ENCODE data around the gene ENPP3. TPM values are rescaled to one million over a fixed set of nuclear protein-coding genes. Genes with fewer than 3 reads are reported as not detected.
"Not testable (repeated sequence)": the region's sequence is repeated elsewhere in the genome, so short reads cannot be mapped to it uniquely, and the experiment has no call there.

ENPP3 gene
- total and polyA plus RNA-seq, 2 experiments from 2014 or later: 0.98 to 2.7 TPM

DNA sequence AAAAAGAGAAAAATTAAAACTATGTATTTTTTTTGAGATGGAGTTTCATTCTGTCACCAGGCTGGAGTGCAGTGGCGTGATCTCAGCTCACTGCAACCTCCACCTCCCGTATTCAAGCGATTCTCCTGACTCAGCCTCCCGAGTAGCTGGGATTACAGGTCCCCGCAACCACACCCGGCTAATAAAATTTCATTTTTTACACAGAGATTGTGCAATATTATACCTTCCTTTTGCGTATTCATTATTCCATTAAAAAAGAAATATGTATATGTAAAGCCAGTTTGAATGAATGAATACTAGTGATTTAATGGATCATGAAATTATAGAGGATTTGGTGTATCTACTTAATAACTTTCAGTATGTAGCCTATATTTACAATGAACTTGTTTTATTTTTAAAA lies 111.9 kb downstream of the ENPP3 start:
- H3K4me2 ChIP-seq: no peak overlapping the region
- no peaks in the 10 kb centered on the region for H3K27me3 ChIP-seq
- H3K4me3 ChIP-seq: no peak overlapping the region
- H3K27ac ChIP-seq: no peak overlapping the region
- H3K79me2 ChIP-seq: no peaks in the 10 kb centered on the region
- WGBS (ENCODE audit: low lambda C conversion rate, missing lambda C conversion rate): 94% methylated on average over 7 of the region's 7 CpGs
- H3K9me3 ChIP-seq (ENCODE audit: low read depth): no peaks in the 10 kb centered on the region
- DNase-seq (ENCODE audit: low spot score): no peak
- no peak overlapping the region for H2AFZ ChIP-seq
- no peaks in the 10 kb centered on the region for H3K4me1 ChIP-seq (ENCODE audit: insufficient read depth)
- no peaks in the 10 kb centered on the region for H4K20me1 ChIP-seq (ENCODE audit: insufficient read depth, poor library complexity, severe bottlenecking)
- H3K9me2 ChIP-seq (replicated peaks; ENCODE audit: insufficient read depth): no peaks in the 10 kb centered on the region
- TF ChIP-seq EZH2phosphoT487 (IDR thresholded peaks at IDR 0.05; ENCODE audit: low read depth, severe bottlenecking, unreplicated experiment): no peak
- no peak for TF ChIP-seq EZH2 (IDR thresholded peaks at IDR 0.05; ENCODE audit: borderline replicate concordance)
- TF ChIP-seq, protein P1, sequence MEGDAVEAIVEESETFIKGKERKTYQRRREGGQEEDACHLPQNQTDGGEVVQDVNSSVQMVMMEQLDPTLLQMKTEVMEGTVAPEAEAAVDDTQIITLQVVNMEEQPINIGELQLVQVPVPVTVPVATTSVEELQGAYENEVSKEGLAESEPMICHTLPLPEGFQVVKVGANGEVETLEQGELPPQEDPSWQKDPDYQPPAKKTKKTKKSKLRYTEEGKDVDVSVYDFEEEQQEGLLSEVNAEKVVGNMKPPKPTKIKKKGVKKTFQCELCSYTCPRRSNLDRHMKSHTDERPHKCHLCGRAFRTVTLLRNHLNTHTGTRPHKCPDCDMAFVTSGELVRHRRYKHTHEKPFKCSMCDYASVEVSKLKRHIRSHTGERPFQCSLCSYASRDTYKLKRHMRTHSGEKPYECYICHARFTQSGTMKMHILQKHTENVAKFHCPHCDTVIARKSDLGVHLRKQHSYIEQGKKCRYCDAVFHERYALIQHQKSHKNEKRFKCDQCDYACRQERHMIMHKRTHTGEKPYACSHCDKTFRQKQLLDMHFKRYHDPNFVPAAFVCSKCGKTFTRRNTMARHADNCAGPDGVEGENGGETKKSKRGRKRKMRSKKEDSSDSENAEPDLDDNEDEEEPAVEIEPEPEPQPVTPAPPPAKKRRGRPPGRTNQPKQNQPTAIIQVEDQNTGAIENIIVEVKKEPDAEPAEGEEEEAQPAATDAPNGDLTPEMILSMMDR (IDR thresholded peaks at IDR 0.05; ENCODE audit: poor library complexity): no peak
- no peaks in the 10 kb centered on the region for H3K36me3 ChIP-seq (replicated peaks; ENCODE audit: insufficient read depth, low read depth)

DNA sequence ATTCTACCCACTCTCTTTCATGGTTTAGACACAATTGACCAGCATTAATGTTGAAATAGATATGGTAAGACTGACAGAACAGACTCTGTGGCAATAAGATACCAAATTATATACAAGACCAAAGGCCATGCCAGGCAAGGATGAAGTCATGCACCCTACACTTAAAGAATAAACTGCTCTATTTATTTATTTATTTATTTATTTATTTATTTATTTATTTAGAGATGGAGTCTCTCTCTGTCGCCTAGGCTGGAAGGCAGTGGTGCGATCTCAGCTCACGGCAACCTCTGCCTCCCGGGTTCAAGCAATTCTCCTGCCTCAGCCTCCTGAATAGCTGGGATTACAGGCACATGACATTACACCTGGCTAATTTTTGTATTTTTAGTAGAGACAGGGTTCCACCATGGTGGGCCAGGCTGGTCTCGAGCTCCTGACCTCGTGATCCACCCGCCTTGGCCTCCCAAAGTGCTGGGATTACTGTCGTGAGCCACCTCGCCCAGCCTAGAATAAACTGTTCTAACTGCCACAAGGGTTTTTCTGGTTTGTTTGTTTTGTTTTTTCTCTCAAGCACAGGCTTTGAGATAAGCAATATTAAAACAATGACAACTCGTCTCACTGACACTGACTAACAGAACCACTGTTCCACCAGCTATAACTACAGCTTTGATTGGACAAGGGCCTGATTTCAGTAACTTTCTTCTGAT lies 114.1 kb downstream of the ENPP3 start:
- H3K27ac ChIP-seq; H3K27me3 ChIP-seq; H3K9me3 ChIP-seq (ENCODE audit: low read depth); H2AFZ ChIP-seq; H3K4me3 ChIP-seq; H3K36me3 ChIP-seq (replicated peaks; ENCODE audit: insufficient read depth, low read depth); DNase-seq (ENCODE audit: low spot score); H3K79me2 ChIP-seq; H4K20me1 ChIP-seq (ENCODE audit: insufficient read depth, poor library complexity, severe bottlenecking); H3K4me1 ChIP-seq (ENCODE audit: insufficient read depth); H3K9me2 ChIP-seq (replicated peaks; ENCODE audit: insufficient read depth); H3K4me2 ChIP-seq: not testable (repeated sequence)
- 84% methylated on average over 10 of the region's 10 CpGs for WGBS (ENCODE audit: low lambda C conversion rate, missing lambda C conversion rate)

DNA sequence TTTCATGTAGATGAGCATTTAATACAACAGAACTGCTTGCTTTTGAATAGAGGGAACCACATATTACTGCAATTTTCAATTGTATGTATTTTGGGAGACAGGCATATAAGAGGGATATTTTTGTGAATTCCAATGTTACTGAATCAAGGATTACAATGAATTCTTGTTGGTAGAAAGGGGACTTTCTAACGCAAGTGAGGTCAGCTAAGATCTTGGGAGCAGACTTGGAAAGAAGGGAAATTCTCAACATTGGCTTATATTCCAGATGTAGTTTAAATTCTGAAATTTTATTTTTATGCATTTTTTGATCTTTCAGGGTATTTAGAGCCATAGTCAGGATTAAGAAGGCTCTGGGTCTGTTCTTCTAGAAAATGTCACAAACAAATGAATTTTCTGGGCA lies 117.0 kb downstream of the ENPP3 start:
- no peaks in the 10 kb centered on the region for H3K9me2 ChIP-seq (replicated peaks; ENCODE audit: insufficient read depth)
- no peaks in the 10 kb centered on the region for H3K27me3 ChIP-seq
- no peak overlapping the region for H3K4me3 ChIP-seq
- H3K4me2 ChIP-seq: no peak overlapping the region
- no peak for DNase-seq (ENCODE audit: low spot score)
- TF ChIP-seq EZH2phosphoT487 (IDR thresholded peaks at IDR 0.05; ENCODE audit: low read depth, severe bottlenecking, unreplicated experiment) (no peak), EZH2 (IDR thresholded peaks at IDR 0.05; ENCODE audit: borderline replicate concordance) (no peak)
- TF ChIP-seq, protein P1 (IDR thresholded peaks at IDR 0.05; ENCODE audit: poor library complexity): no peak
- no peaks in the 10 kb centered on the region for H3K4me1 ChIP-seq (ENCODE audit: insufficient read depth)
- no peak overlapping the region for H2AFZ ChIP-seq
- no peaks in the 10 kb centered on the region for H3K79me2 ChIP-seq
- H4K20me1 ChIP-seq (ENCODE audit: insufficient read depth, poor library complexity, severe bottlenecking): no peaks in the 10 kb centered on the region
- 75% methylated on average over 1 of the region's 1 CpG for WGBS (ENCODE audit: low lambda C conversion rate, missing lambda C conversion rate)
- H3K27ac ChIP-seq: no peak overlapping the region
- H3K9me3 ChIP-seq (ENCODE audit: low read depth): no peaks in the 10 kb centered on the region
- H3K36me3 ChIP-seq (replicated peaks; ENCODE audit: insufficient read depth, low read depth): no peaks in the 10 kb centered on the region

DNA sequence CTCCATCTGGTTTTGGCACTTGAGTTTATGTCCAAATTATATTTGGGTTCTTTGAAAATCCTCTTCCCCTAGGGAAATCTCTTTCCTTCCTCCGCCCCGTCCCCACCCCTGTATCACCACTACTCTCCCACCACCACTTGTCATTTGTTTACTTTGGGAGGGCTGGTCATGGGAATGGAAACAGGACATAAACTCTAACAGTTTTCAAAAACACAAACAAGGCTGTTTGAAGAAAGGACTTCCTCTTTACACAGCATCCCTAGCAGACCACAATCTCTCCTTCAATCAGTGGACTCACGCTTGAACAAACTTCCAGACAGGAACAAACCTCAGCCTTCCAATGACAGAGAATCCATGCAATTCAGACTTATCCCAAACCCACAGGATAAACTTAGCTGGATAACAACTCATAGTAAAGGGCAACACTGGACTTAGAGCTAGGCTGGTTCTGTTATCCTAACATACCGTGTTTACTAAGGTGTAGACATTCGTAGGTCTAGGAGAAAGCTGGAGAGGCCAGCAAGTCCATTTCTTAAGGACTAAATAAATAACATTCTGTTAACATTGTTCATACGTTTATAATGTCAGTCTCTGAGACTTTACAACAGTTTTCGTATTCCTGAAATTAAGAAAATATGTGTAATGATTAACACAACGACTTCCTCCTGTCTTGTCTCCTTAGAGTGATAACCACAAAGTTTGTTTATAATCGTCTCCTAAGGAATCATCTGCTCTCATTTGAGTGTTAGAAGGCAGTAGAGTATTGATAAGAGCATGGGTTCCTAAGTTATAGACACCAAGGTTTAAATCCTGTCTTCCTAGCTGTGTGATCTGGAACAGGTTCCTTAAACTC lies 117.8 kb downstream of the ENPP3 start:
- 42% methylated on average over 9 of the region's 9 CpGs for WGBS (ENCODE audit: low lambda C conversion rate, missing lambda C conversion rate)
- no peaks in the 10 kb centered on the region for H3K4me1 ChIP-seq (ENCODE audit: insufficient read depth)
- no peak overlapping the region for H2AFZ ChIP-seq
- TF ChIP-seq, protein P1 (IDR thresholded peaks at IDR 0.05; ENCODE audit: poor library complexity): no peak
- TF ChIP-seq EZH2phosphoT487 (IDR thresholded peaks at IDR 0.05; ENCODE audit: low read depth, severe bottlenecking, unreplicated experiment): no peak
- no peak for TF ChIP-seq EZH2 (IDR thresholded peaks at IDR 0.05; ENCODE audit: borderline replicate concordance)
- H4K20me1 ChIP-seq (ENCODE audit: insufficient read depth, poor library complexity, severe bottlenecking): no peaks in the 10 kb centered on the region
- no peaks in the 10 kb centered on the region for H3K79me2 ChIP-seq
- no peaks in the 10 kb centered on the region for H3K9me3 ChIP-seq (ENCODE audit: low read depth)
- DNase-seq (ENCODE audit: low spot score): no peak
- H3K27ac ChIP-seq: no peak overlapping the region
- H3K27me3 ChIP-seq: no peaks in the 10 kb centered on the region
- H3K4me2 ChIP-seq: peak overlapping the region; percentile 1
- no peaks in the 10 kb centered on the region for H3K9me2 ChIP-seq (replicated peaks; ENCODE audit: insufficient read depth)
- H3K4me3 ChIP-seq: no peak overlapping the region
- H3K36me3 ChIP-seq (replicated peaks; ENCODE audit: insufficient read depth, low read depth): no peaks in the 10 kb centered on the region

Data from hepatocyte (in vitro differentiated cells).